H7 (cell line): Measurements from ENCODE around the gene SYNJ1. TPM values are rescaled to one million over a fixed set of nuclear protein-coding genes. Genes with fewer than 3 reads are reported as not detected.
"Not testable (repeated sequence)": the region's sequence is repeated elsewhere in the genome, so short reads cannot be mapped to it uniquely, and the experiment has no call there.

ENCODE experiments used
- DNase-seq: peaks from one replicate; pipeline ENCODE4 v3.0.0; 2012
- H3K27me3 ChIP-seq: 2 replicates; pipeline ENCODE4 v1.6.0; 2011; ENCODE audit warnings: mild to moderate bottlenecking, low read length; ENCODE audit not compliant: control insufficient read depth, insufficient read depth
- H3K36me3 ChIP-seq: replicated peaks from 2 replicates; pipeline ENCODE4 v1.5.1; 2011; ENCODE audit warnings: low read length; ENCODE audit not compliant: control insufficient read depth, insufficient read depth
- H3K4me3 ChIP-seq: 2 replicates; pipeline ENCODE4 v1.5.1; 2011; ENCODE audit warnings: low read depth, mild to moderate bottlenecking, control low read depth, low read length, moderate library complexity; ENCODE audit not compliant: insufficient read depth
- total RNA-seq: library from RNA; depleted of rRNA; stranded (reverse); fragments of >200 nt; shearing (Covaris generic); gene quantifications from 2 replicates; pipeline ENCODE4 v1.2.3, GENCODE V29; 2014

Gene SYNJ1
- total RNA-seq, 1 experiment from 2014 or later = 0.97 TPM

- no peaks in the 10 kb centered on the region for H3K36me3 ChIP-seq
- DNase-seq = no peak
- no peak overlapping the region for H3K4me3 ChIP-seq
- no peaks in the 10 kb centered on the region for H3K27me3 ChIP-seq
Measured at GRCh38 chr21:32717851-32718316, 9.9 kb downstream of the SYNJ1 start.

GRCh38 chr21:32716486-32716885 is 11.3 kb downstream of the SYNJ1 start:
- no peaks in the 10 kb centered on the region for H3K27me3 ChIP-seq

GRCh38 chr21:32713726-32714125 is 14.1 kb downstream of the SYNJ1 start:
- H3K27me3 ChIP-seq = no peaks in the 10 kb centered on the region
- H3K4me3 ChIP-seq = no peak overlapping the region
- DNase-seq = no peak
- no peaks in the 10 kb centered on the region for H3K36me3 ChIP-seq

More at GRCh38 chr21:32716486-32716885, 11.3 kb downstream of the SYNJ1 start:
- Histone ChIP-seq H3K4me3 (no peak overlapping the region), H3K36me3 (no peaks in the 10 kb centered on the region)
- no peak for DNase-seq

- H3K27me3 ChIP-seq = no peaks in the 10 kb centered on the region
- H3K36me3 ChIP-seq = no peaks in the 10 kb centered on the region
- no peak for DNase-seq
- no peak overlapping the region for H3K4me3 ChIP-seq
Measured at GRCh38 chr21:32712641-32713040, 15.2 kb downstream of the SYNJ1 start.

GRCh38 chr21:32712043-32712442 is 15.8 kb downstream of the SYNJ1 start:
- no peak for DNase-seq
- Histone ChIP-seq H3K27me3 (no peaks in the 10 kb centered on the region), H3K36me3 (no peaks in the 10 kb centered on the region), H3K4me3 (no peak overlapping the region)

GRCh38 chr21:32710987-32711386 is 16.8 kb downstream of the SYNJ1 start:
- DNase-seq = no peak
- Histone ChIP-seq H3K4me3 (no peak overlapping the region), H3K36me3 (no peaks in the 10 kb centered on the region), H3K27me3 (no peaks in the 10 kb centered on the region)

GRCh38 chr21:32710069-32710784 is 17.6 kb downstream of the SYNJ1 start:
- Histone ChIP-seq H3K36me3 (no peaks in the 10 kb centered on the region), H3K4me3 (no peak overlapping the region), H3K27me3 (no peaks in the 10 kb centered on the region)
- DNase-seq = no peak

- H3K36me3 ChIP-seq = no peaks in the 10 kb centered on the region
- H3K4me3 ChIP-seq = no peak overlapping the region
- DNase-seq = no peak
- H3K27me3 ChIP-seq = no peaks in the 10 kb centered on the region
Measured at GRCh38 chr21:32708069-32708468, 19.7 kb downstream of the SYNJ1 start.

GRCh38 chr21:32705901-32706300 is 21.9 kb downstream of the SYNJ1 start:
- DNase-seq = no peak
- Histone ChIP-seq H3K36me3 (no peaks in the 10 kb centered on the region), H3K27me3 (no peaks in the 10 kb centered on the region), H3K4me3 (no peak overlapping the region)

- no peak for DNase-seq
- H3K27me3 ChIP-seq = no peaks in the 10 kb centered on the region
- H3K36me3 ChIP-seq = no peaks in the 10 kb centered on the region
- H3K4me3 ChIP-seq = no peak overlapping the region
Measured at GRCh38 chr21:32705139-32705538, 22.7 kb downstream of the SYNJ1 start.

- Histone ChIP-seq H3K36me3 (no peaks in the 10 kb centered on the region), H3K4me3 (no peak overlapping the region), H3K27me3 (no peaks in the 10 kb centered on the region)
- DNase-seq = no peak
Measured at GRCh38 chr21:32702702-32703101, 25.1 kb downstream of the SYNJ1 start.

- DNase-seq = no peak
- Histone ChIP-seq H3K36me3 (no peaks in the 10 kb centered on the region), H3K27me3 (no peaks in the 10 kb centered on the region), H3K4me3 (no peak overlapping the region)
Measured at GRCh38 chr21:32698971-32699693, 28.7 kb downstream of the SYNJ1 start.

- Histone ChIP-seq H3K36me3 (no peaks in the 10 kb centered on the region), H3K27me3 (no peaks in the 10 kb centered on the region), H3K4me3 (no peak overlapping the region)
- no peak for DNase-seq
Measured at GRCh38 chr21:32698286-32698685, 29.5 kb downstream of the SYNJ1 start.

GRCh38 chr21:32695482-32695881 is 32.3 kb downstream of the SYNJ1 start:
- DNase-seq = not testable (repeated sequence)

GRCh38 chr21:32693581-32693980 is 34.2 kb downstream of the SYNJ1 start:
- H3K36me3 ChIP-seq = no peaks in the 10 kb centered on the region
- no peak overlapping the region for H3K4me3 ChIP-seq
- H3K27me3 ChIP-seq = no peaks in the 10 kb centered on the region
- DNase-seq = no peak

More at GRCh38 chr21:32695482-32695881, 32.3 kb downstream of the SYNJ1 start:
- not testable (repeated sequence) for H3K27me3 ChIP-seq, H3K36me3 ChIP-seq, H3K4me3 ChIP-seq
